NB4 (cell line): Measurements from ENCODE around the gene LAMTOR3.

Experiments
- DNase-seq: peaks from one replicate; pipeline ENCODE4 v3.0.0; 2010; ENCODE audit warnings: low read depth
- H3K4me3 ChIP-seq: one replicate; pipeline ENCODE4 v1.5.1; 2011; ENCODE audit warnings: mild to moderate bottlenecking, low read depth, low read length, moderate library complexity
- MYC ChIP-seq: IDR thresholded peaks from 2 replicates; pipeline ENCODE4 v1.6.1; 2011; ENCODE audit warnings: low read depth, low read length
- POLR2A ChIP-seq: IDR thresholded peaks from 2 replicates; pipeline ENCODE4 v1.6.1; 2011; ENCODE audit warnings: mild to moderate bottlenecking; ENCODE audit not compliant: insufficient read length; ENCODE audit errors: extremely low read depth
- TF ChIP-seq, protein P1 (sequence below): IDR thresholded peaks from one replicate; pipeline ENCODE4 v1.5.1; 2012; ENCODE audit warnings: low read depth, low read length
- TF ChIP-seq, protein P2 (sequence below): IDR thresholded peaks from 2 replicates; pipeline ENCODE4 v1.6.1; 2011; ENCODE audit warnings: low read depth, low read length

The LAMTOR3 gene

DNA sequence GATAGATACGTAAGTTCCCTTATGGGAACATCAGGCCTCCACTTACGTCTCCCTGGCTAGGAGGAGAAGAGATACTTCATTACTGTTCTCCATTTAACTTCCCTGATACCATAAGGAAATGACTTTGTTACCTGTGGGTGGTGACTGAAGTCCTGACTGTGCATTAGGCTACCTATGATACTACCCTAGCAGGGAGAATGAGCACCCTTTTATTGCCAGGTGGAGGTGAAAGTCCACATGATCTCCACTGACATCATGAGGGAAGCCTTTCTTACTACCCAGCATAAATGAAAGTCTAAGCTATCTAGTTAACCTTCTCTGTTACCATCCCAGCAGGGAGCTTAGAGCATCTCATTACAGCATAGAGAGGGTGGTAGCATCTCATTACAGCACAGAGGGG lies 24.4 kb upstream of the LAMTOR3 start:
- TF ChIP-seq POLR2A (no peak), MYC (no peak)
- TF ChIP-seq, protein P1, sequence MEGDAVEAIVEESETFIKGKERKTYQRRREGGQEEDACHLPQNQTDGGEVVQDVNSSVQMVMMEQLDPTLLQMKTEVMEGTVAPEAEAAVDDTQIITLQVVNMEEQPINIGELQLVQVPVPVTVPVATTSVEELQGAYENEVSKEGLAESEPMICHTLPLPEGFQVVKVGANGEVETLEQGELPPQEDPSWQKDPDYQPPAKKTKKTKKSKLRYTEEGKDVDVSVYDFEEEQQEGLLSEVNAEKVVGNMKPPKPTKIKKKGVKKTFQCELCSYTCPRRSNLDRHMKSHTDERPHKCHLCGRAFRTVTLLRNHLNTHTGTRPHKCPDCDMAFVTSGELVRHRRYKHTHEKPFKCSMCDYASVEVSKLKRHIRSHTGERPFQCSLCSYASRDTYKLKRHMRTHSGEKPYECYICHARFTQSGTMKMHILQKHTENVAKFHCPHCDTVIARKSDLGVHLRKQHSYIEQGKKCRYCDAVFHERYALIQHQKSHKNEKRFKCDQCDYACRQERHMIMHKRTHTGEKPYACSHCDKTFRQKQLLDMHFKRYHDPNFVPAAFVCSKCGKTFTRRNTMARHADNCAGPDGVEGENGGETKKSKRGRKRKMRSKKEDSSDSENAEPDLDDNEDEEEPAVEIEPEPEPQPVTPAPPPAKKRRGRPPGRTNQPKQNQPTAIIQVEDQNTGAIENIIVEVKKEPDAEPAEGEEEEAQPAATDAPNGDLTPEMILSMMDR = no peak
- TF ChIP-seq, protein P2, sequence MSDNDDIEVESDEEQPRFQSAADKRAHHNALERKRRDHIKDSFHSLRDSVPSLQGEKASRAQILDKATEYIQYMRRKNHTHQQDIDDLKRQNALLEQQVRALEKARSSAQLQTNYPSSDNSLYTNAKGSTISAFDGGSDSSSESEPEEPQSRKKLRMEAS = no peak
- H3K4me3 ChIP-seq = no peak overlapping the region
- no peak for DNase-seq

DNA sequence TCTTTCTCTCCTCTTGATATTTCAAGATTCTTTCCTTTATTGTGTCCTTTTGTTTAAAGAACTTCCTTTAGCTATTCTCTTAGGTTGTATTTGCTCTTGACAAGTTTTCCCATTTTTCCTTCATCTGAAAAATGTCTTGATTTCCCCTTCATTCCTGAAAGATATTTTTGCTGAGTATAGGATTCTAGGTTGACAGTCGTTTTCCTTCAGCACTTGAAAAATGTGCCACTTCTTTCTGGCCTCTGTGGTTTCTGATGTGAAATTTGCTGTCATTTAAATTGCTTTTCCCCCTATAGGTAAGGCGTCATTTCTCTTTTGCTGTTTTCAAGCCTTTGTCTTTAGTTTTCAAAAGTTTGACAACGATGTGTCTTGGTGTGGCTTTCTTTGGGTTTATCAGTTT lies 23.3 kb upstream of the LAMTOR3 start:
- H3K4me3 ChIP-seq = no peak overlapping the region
- TF ChIP-seq, protein P1 = no peak
- TF ChIP-seq MYC = no peak
- TF ChIP-seq, protein P2 = no peak
- no peak for DNase-seq

DNA sequence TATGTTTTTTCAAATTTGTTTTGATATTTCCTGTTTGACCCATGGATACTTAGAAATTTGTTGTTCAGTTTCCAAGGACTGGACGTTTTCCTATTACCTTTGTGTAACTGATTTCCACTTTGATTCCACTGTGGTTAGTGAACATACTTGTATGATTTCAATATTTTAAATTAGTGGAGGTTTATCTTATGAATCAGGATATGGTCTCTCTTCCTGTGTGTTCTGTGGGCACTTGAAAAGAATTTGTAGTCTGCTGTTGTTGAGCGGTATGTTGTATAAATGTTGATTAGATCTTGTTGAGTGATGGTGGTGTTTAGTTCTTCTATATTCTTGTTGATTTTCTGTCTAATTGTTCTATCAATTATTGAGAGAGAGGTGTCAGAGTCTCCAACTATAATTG lies 21.2 kb upstream of the LAMTOR3 start:
- TF ChIP-seq, protein P1 = no peak
- TF ChIP-seq, protein P2 = no peak
- TF ChIP-seq MYC (no peak), POLR2A (no peak)
- no peak for DNase-seq
- no peak overlapping the region for H3K4me3 ChIP-seq

DNA sequence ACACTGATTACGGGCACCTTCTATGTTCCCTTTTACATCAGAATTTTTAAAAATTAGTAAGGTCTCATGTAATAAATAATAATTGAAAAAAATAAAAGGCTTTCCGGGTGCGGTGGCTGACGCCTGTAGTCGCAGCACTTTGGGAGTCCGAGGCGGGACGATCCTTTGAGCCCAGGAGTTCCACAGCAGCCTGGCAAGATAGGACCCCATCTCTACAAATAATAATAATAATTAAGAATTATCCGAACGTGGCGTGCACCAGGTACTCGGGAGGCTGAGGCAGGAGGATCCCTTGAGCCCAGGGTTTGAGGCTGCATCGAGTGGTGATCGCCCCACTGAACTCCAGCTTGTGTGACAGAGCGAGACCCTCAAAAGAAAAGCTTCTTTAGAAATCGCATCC lies 771 bp upstream of the LAMTOR3 start:
- no peak for TF ChIP-seq POLR2A
- TF ChIP-seq, protein P2 = no peak
- no peak for TF ChIP-seq MYC
- TF ChIP-seq, protein P1 = no peak
- H3K4me3 ChIP-seq = peak overlapping the region; percentile 62
- DNase-seq = no peak

DNA sequence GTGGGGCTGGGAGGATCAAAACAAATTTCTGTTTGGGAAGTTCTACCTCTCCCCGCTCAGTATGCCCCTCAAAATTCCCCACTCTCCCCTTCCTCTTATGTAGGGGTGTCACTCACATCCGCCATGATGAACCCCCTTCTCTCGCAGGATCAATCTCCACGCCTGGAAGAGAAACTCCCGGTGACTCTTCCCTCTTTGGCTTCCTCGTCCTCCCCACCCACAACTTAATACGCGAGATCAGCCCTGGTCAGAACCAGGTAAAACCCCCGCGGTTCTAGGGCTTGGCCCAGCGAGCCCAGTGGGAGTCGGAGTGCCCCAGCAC lies 427 bp downstream of the LAMTOR3 start:
- DNase-seq = peak; percentile 5
- peak overlapping the region; percentile 87 for H3K4me3 ChIP-seq
- no peak for TF ChIP-seq POLR2A
- TF ChIP-seq, protein P1 = no peak

DNA sequence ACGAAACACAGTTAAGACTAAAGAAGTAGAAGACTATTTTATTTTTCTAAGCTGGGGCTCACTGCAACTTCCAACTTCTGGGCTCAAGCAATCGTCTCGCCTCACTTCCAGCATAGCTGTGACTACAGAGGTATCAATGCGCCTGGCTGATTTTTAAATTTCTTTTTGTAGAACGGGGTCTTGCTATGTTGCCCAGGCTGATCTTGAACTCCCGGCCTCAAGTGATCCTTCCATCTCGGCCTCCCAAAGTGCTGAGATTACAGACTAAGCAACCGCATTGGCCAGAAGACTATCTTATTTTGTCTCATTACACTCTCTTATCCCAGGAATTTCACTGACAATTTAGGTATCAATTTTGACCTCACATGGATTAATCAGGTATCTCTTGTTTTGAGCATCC lies 1.2 kb downstream of the LAMTOR3 start:
- no peak for DNase-seq
- TF ChIP-seq MYC = no peak
- TF ChIP-seq, protein P2 = no peak
- TF ChIP-seq POLR2A = no peak
- TF ChIP-seq, protein P1 = no peak
- peak overlapping the region; percentile 87 for H3K4me3 ChIP-seq
